Uterus (tissue), 2 donors: ENCODE data around the gene THRSP.

Source experiments
- POLR2A ChIP-seq, 2 donors: fragments of 450-650 bp; IDR thresholded peaks; one replicate each; pipeline ENCODE4 v1.6.1; 2016; ENCODE audit warnings: antibody characterized with exemption in 2 of 2, mild to moderate bottlenecking in 1 of 2, moderate library complexity in 1 of 2
- TF ChIP-seq, protein P1 (sequence below), 4 experiments: fragments of 200-600 bp in 2 of 4; fragments of 450-650 bp in 2 of 4; sonication (generic) in 2 of 4; IDR thresholded peaks; one replicate each; pipeline ENCODE4 v1.5.1; 2016 to 2019; ENCODE audit warnings: antibody characterized with exemption in 4 of 4, mild to moderate bottlenecking in 2 of 4, moderate library complexity in 1 of 4

DNA sequence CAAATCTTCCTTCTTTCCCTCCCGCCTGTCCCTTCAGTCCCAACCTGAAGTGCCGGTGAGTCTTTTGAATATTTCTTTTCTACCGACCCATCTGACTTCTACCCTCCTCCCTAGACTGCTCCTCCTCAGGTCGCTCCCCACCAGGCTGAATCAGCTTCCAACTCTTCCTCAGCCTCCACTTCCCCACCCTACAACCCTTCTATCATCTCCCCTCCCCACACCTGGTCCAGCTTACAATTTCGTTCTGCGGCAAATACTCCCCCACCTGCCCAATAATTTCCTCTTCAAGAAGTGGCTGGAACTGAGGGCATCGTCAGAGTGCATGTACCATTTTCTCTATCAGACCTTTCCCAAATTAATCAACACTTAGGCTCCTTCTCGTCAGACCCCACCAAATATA, 18.5 kb downstream of the THRSP start:
- TF ChIP-seq, protein P1, sequence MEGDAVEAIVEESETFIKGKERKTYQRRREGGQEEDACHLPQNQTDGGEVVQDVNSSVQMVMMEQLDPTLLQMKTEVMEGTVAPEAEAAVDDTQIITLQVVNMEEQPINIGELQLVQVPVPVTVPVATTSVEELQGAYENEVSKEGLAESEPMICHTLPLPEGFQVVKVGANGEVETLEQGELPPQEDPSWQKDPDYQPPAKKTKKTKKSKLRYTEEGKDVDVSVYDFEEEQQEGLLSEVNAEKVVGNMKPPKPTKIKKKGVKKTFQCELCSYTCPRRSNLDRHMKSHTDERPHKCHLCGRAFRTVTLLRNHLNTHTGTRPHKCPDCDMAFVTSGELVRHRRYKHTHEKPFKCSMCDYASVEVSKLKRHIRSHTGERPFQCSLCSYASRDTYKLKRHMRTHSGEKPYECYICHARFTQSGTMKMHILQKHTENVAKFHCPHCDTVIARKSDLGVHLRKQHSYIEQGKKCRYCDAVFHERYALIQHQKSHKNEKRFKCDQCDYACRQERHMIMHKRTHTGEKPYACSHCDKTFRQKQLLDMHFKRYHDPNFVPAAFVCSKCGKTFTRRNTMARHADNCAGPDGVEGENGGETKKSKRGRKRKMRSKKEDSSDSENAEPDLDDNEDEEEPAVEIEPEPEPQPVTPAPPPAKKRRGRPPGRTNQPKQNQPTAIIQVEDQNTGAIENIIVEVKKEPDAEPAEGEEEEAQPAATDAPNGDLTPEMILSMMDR (IDR thresholded peaks at IDR 0.05), result no peak
- TF ChIP-seq POLR2A (IDR thresholded peaks at IDR 0.05), result no peak
